Naive thymus-derived CD4-positive, alpha-beta T cell (primary cell): Measurements from ENCODE around the gene CTNNBIP1. TPM values are rescaled to one million over a fixed set of nuclear protein-coding genes. Genes with fewer than 3 reads are reported as not detected.

Experiments used
- ATAC-seq: fragments of 150-1000 bp; cut with Tn5 transposase; 2 replicates; pipeline ENCODE4 v1.10.0; 2021; ENCODE audit warnings: mild to moderate bottlenecking, moderate library complexity
- CTCF ChIA-PET: fragments of 350-600 bp; sonication (Branson Sonifier 250); formaldehyde crosslinking; loops from one replicate; lab custom pipeline; 2021; ENCODE audit warnings: antibody characterized with exemption; lab: Charles Lee
- POLR2A ChIA-PET: fragments of 350-600 bp; sonication (Branson Sonifier 250); formaldehyde crosslinking; loops from one replicate; lab custom pipeline; 2021; ENCODE audit warnings: antibody characterized with exemption, inconsistent platforms; lab: Charles Lee
- DNase-seq, 9 donors: peaks; one replicate each; pipeline versions ENCODE4 v3.0.0 to v3.0.0-alpha.2; 2020 to 2022; ENCODE audit warnings: mixed read lengths in 1 of 9
- H3K27ac ChIP-seq: one replicate; pipeline ENCODE4 v1.7.0; 2013; ENCODE audit warnings: mild to moderate bottlenecking, low read depth, low read length, moderate library complexity
- H3K27me3 ChIP-seq, 2 donors: one replicate each; pipeline ENCODE4 v1.7.0; 2013; ENCODE audit warnings: low read length in 2 of 2, mild to moderate bottlenecking in 2 of 2, moderate library complexity in 2 of 2; ENCODE audit not compliant: control insufficient read depth in 2 of 2, insufficient read depth in 2 of 2
- H3K36me3 ChIP-seq, 3 experiments: 1 replicate in 2 of 3; 2 replicates in 1 of 3; pipeline ENCODE4 v1.7.0; 2013; ENCODE audit warnings: low read length in 3 of 3, mild to moderate bottlenecking in 3 of 3, moderate library complexity in 1 of 3; ENCODE audit not compliant: insufficient read depth in 3 of 3, control insufficient read depth in 2 of 3
- H3K4me1 ChIP-seq, 2 donors: one replicate each; pipeline ENCODE4 v1.7.0; 2013; ENCODE audit warnings: low read length in 2 of 2, mild to moderate bottlenecking in 2 of 2, moderate library complexity in 1 of 2; ENCODE audit not compliant: control insufficient read depth in 2 of 2, insufficient read depth in 2 of 2
- H3K4me3 ChIP-seq: 2 replicates; pipeline ENCODE4 v1.7.0; 2013; ENCODE audit warnings: mild to moderate bottlenecking, low read length
- H3K9me3 ChIP-seq, 3 experiments: 1 replicate in 2 of 3; 2 replicates in 1 of 3; pipeline ENCODE4 v1.7.0; 2013; ENCODE audit warnings: low read length in 3 of 3; ENCODE audit not compliant: control insufficient read depth in 2 of 3
- H3K27ac Mint-ChIP-seq, 9 donors: one replicate each; pipeline ENCODE4 v1.8.0; 2020 to 2022; ENCODE audit warnings: mixed read lengths in 9 of 9, mild to moderate bottlenecking in 8 of 9, moderate library complexity in 5 of 9, inconsistent platforms in 2 of 9
- H3K27me3 Mint-ChIP-seq, 5 donors: one replicate each; pipeline ENCODE4 v1.8.0; 2021 to 2022; ENCODE audit warnings: mixed read lengths in 5 of 5, mild to moderate bottlenecking in 1 of 5
- H3K36me3 Mint-ChIP-seq, 5 donors: one replicate each; pipeline ENCODE4 v1.8.0; 2020 to 2022; ENCODE audit warnings: mixed read lengths in 5 of 5, mild to moderate bottlenecking in 3 of 5, inconsistent platforms in 1 of 5
- H3K4me1 Mint-ChIP-seq, 7 donors: one replicate each; pipeline ENCODE4 v1.8.0; 2020 to 2022; ENCODE audit warnings: mixed read lengths in 7 of 7, mild to moderate bottlenecking in 3 of 7, inconsistent platforms in 1 of 7
- H3K4me3 Mint-ChIP-seq, 10 donors: one replicate each; pipeline ENCODE4 v1.8.0; 2020 to 2022; ENCODE audit warnings: mild to moderate bottlenecking in 10 of 10, mixed read lengths in 10 of 10, moderate library complexity in 6 of 10, inconsistent platforms in 2 of 10
- H3K9me3 Mint-ChIP-seq, 11 donors: one replicate each; pipeline ENCODE4 v1.8.0; 2020 to 2022; ENCODE audit warnings: mixed read lengths in 11 of 11, mild to moderate bottlenecking in 4 of 11, inconsistent platforms in 1 of 11, moderate library complexity in 1 of 11
- intact Hi-C, 2 donors: fragments of 100-400 bp; cut with micrococcal nuclease; formaldehyde crosslinking; loops; one replicate each; pipeline ENCODE4 v1.15.1; 2023
- polyA plus RNA-seq, 2 donors: library from polyadenylated mRNA; unstranded; fragments of 300-500 nt; fragmentation: Illumina TruSeq; gene quantifications; one replicate each; pipeline ENCODE4 v1.2.3, GENCODE V29; 2021
- total RNA-seq, 6 experiments: library from RNA in 5 of 6; stranded (reverse) in 5 of 6; gene quantifications; 1 replicate in 5 of 6; 2 replicates in 1 of 6; pipeline ENCODE4 v1.2.3 and lab custom pipeline; 2021 to 2026

CTNNBIP1 gene
- total and polyA plus RNA-seq, 7 experiments from 2014 or later = 5.3 to 17.2 (median 7.2) TPM

DNA sequence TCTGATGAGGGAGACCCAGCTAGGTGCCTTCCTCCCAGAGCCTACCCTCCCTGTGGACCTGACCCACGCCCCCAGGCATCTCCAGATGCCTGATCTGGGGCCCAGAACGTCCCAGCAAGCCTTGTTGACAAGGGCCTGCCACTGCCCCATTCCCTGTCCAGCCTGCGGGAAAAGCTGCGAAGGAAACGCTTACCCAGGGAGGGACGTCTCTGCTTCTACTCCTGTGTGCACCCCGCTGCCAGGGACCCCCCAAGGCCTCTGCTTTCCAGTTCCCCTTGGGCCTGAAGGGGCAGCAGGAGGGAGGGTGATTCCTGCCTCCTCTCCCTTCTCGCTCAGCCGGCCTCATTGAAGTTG, 74.7 kb downstream of the CTNNBIP1 start:
- ChIA-PET POLR2A (interaction anchor here (0.6 kb wide), 1 partner anchor 21 kb away, joined by 3 read pairs; no protein-coding TSS in a partner anchor), CTCF (no interaction called here)
- ATAC-seq (no peak), DNase-seq (no peak)
- intact Hi-C loops = no loop called here
- Mint-ChIP-seq H3K27ac (no peak overlapping the region), H3K4me3 (no peak overlapping the region), H3K9me3 (no peaks in the 10 kb centered on the region), H3K36me3 (no peaks in the 10 kb centered on the region), H3K4me1 (peaks cover 0 to 3% (median 0%) of the 10 kb centered on the region in 7 donors), H3K27me3 (peaks cover 0 to 26% (median 0%) of the 10 kb centered on the region in 5 donors)
- H3K36me3 ChIP-seq = no peaks in the 10 kb centered on the region
- no peaks in the 10 kb centered on the region for H3K9me3 ChIP-seq
- no peaks in the 10 kb centered on the region for H3K27me3 ChIP-seq
- no peak overlapping the region for H3K4me3 ChIP-seq
- H3K4me1 ChIP-seq = peaks cover 0 to 2% of the 10 kb centered on the region in 2 donors
- H3K27ac ChIP-seq = no peak overlapping the region

DNA sequence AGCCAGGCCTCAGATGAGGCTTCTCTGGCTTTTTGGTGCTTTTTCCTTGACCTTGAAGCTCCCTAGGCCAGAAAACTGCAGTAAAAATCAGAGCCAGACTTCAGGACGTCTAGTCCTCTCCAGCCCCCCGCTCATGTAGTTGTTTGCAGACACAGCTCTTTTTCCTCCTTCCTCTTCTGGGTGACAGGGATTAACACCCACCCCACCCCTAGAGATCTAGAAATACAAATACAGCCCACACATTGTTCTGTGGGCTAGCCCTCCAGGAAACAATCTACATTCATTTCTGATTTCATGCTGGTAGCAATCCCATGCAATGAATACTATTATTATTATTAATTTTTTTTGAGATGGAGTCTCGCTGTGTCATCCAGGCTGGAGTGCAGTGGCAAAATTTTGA, 76.4 kb downstream of the CTNNBIP1 start:
- intact Hi-C loops = no loop called here
- H3K4me1 ChIP-seq = peaks cover 0 to 2% of the 10 kb centered on the region in 2 donors
- no peak for DNase-seq
- H3K27ac ChIP-seq = no peak overlapping the region
- no peaks in the 10 kb centered on the region for H3K27me3 ChIP-seq
- H3K36me3 ChIP-seq = no peaks in the 10 kb centered on the region
- Mint-ChIP-seq H3K36me3 (no peaks in the 10 kb centered on the region), H3K27ac (no peak overlapping the region), H3K4me3 (no peak overlapping the region), H3K9me3 (no peaks in the 10 kb centered on the region), H3K4me1 (peaks cover 0 to 3% (median 0%) of the 10 kb centered on the region in 7 donors), H3K27me3 (peaks cover 0 to 20% (median 0%) of the 10 kb centered on the region in 5 donors)
- POLR2A ChIA-PET = no interaction called here
- ATAC-seq = no peak
- CTCF ChIA-PET = no interaction called here
- H3K4me3 ChIP-seq = no peak overlapping the region
- H3K9me3 ChIP-seq = no peaks in the 10 kb centered on the region

DNA sequence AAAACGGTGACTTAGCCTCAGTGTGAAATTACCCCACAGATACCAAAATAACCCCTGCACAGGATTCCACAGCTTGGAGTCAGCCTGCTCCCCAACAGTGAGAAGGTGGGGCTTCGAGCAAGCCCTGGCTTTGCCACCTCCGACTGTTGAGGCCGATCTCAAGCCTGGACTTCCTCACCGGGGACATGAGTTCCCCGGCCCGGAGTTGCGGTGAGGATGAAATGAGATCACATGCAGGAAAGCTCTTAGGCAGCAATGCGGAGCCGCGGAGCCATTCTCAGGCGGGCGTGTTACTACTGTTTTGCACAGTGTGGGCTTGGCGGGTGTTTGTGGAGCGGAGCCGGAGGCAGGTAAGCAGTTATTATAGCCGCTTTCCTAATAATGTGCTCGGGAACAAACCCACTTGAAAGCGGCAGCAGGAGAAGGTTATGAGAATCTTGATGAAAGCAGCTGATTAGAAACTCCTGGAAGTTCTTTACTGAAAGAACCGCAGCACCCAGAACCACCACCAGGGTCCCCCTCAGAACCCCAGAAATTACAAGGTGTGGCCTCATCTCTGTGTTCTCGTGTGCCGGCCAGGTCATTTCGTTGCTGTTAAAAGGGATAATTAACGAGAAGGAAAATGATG, 82.4 kb downstream of the CTNNBIP1 start:
- H3K4me3 Mint-ChIP-seq = peak overlapping the region in 3 of 10 donors; percentile 18 to 53 (median 29)
- peaks cover 0 to 3% (median 0%) of the 10 kb centered on the region in 5 donors for H3K36me3 Mint-ChIP-seq
- peak overlapping the region in 2 of 9 donors; percentile 1 to 38 for H3K27ac Mint-ChIP-seq
- no peak for ATAC-seq
- H3K27me3 Mint-ChIP-seq = peaks cover 0 to 12% (median 0%) of the 10 kb centered on the region in 5 donors
- H3K4me1 Mint-ChIP-seq = peaks cover 16 to 26% (median 22%) of the 10 kb centered on the region in 7 donors
- H3K9me3 Mint-ChIP-seq = peaks cover 0 to 2% (median 0%) of the 10 kb centered on the region in 11 donors
- DNase-seq = no peak
- Histone ChIP-seq H3K4me3 (no peak overlapping the region), H3K4me1 (peaks cover 10 to 15% of the 10 kb centered on the region in 2 donors), H3K27me3 (no peaks in the 10 kb centered on the region), H3K27ac (no peak overlapping the region), H3K36me3 (peaks cover 0 to 3% (median 0%) of the 10 kb centered on the region in 3 experiments), H3K9me3 (no peaks in the 10 kb centered on the region)
- POLR2A ChIA-PET = interaction anchor here (0.7 to 1.1 kb wide), 3 partner anchors 12 to 41 kb away, joined by 4 to 6 read pairs (median 4); no protein-coding TSS in a partner anchor
- intact Hi-C loops = loop anchor here in 1 of 2 donors (10.0 kb wide), 1 partner anchor 953 kb away; the partner anchor contains the start of gene ENO1
- CTCF ChIA-PET = interaction anchor here (0.6 to 1.0 kb wide), 2 partner anchors 40 to 63 kb away, joined by 3 to 4 read pairs; no protein-coding TSS in a partner anchor

DNA sequence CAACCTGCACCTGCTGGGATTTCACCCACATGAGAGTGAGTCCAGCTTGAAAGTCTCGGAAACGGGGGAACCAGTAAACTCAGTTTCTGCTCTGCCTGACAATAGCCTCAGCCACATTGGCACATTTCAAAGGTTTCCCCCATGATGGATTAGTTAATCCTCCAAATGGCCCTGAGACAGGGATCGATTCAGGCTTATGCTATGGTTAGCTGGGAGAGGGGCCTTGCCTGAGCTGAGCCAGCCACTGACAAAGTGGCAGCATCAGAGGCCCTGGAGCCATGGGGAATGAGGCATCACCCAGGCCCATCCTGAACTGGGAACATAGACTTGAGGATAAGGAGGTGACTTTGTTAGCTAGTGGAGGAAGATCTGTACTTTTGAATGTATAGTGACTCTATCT, 83.5 kb downstream of the CTNNBIP1 start:
- peaks cover 0 to 10% (median 0%) of the 10 kb centered on the region in 5 donors for H3K27me3 Mint-ChIP-seq
- H3K9me3 ChIP-seq = no peaks in the 10 kb centered on the region
- H3K27me3 ChIP-seq = no peaks in the 10 kb centered on the region
- POLR2A ChIA-PET = interaction anchor here (0.8 to 1.4 kb wide), 4 partner anchors 14 to 200 kb away, joined by 3 to 5 read pairs (median 3); no protein-coding TSS in a partner anchor
- peaks cover 26 to 37% (median 33%) of the 10 kb centered on the region in 7 donors for H3K4me1 Mint-ChIP-seq
- CTCF ChIA-PET = interaction anchor here (0.8 kb wide), 1 partner anchor 48 kb away, joined by 3 read pairs; no protein-coding TSS in a partner anchor
- H3K36me3 Mint-ChIP-seq = peaks cover 0 to 3% (median 0%) of the 10 kb centered on the region in 5 donors
- H3K36me3 ChIP-seq = peaks cover 0 to 3% (median 0%) of the 10 kb centered on the region in 3 experiments
- intact Hi-C loops = loop anchor here in 1 of 2 donors (10.0 kb wide), 1 partner anchor 952 kb away; the partner anchor contains the start of gene ENO1
- H3K27ac Mint-ChIP-seq = peak overlapping the region in 5 of 9 donors; percentile 4 to 89 (median 85)
- no peak for ATAC-seq
- H3K4me3 ChIP-seq = no peak overlapping the region
- H3K4me1 ChIP-seq = peaks cover 21 to 24% of the 10 kb centered on the region in 2 donors
- peak overlapping the region in 2 of 10 donors; percentile 31 to 87 for H3K4me3 Mint-ChIP-seq
- DNase-seq = no peak
- H3K27ac ChIP-seq = no peak overlapping the region
- peaks cover 0 to 2% (median 0%) of the 10 kb centered on the region in 11 donors for H3K9me3 Mint-ChIP-seq

GRCh38 chr1:9826087-9826486, 84.0 kb downstream of the CTNNBIP1 start:
- POLR2A ChIA-PET = interaction anchor here (0.8 to 1.4 kb wide), 5 partner anchors 13 to 199 kb away, joined by 3 to 6 read pairs (median 3); no protein-coding TSS in a partner anchor
- CTCF ChIA-PET = interaction anchor here (0.8 kb wide), 1 partner anchor 48 kb away, joined by 3 read pairs; no protein-coding TSS in a partner anchor
- Mint-ChIP-seq H3K4me1 (peaks cover 26 to 40% (median 36%) of the 10 kb centered on the region in 7 donors), H3K9me3 (peaks cover 0 to 2% (median 0%) of the 10 kb centered on the region in 11 donors), H3K36me3 (peaks cover 0 to 3% (median 0%) of the 10 kb centered on the region in 5 donors), H3K27ac (peak overlapping the region; percentile 1 to 96 (median 86)), H3K27me3 (peaks cover 0 to 8% (median 0%) of the 10 kb centered on the region in 5 donors), H3K4me3 (peak overlapping the region in 8 of 10 donors; percentile 64 to 96 (median 86))
- Histone ChIP-seq H3K4me3 (no peak overlapping the region), H3K27ac (peak overlapping the region; percentile 31), H3K4me1 (peaks cover 24 to 25% of the 10 kb centered on the region in 2 donors), H3K9me3 (no peaks in the 10 kb centered on the region), H3K27me3 (no peaks in the 10 kb centered on the region), H3K36me3 (peaks cover 0 to 3% (median 0%) of the 10 kb centered on the region in 3 experiments)
- intact Hi-C loops = loop anchor here in 1 of 2 donors (10.0 kb wide), 1 partner anchor 951 kb away; the partner anchor contains the start of gene ENO1
- ATAC-seq (no peak), DNase-seq (no peak)
